NAMALWA (cell line): ENCODE results near the gene ALG12.

ENCODE experiments used
- DNase-seq: peaks from one replicate; pipeline ENCODE4 v3.0.0-alpha.2; 2015; ENCODE audit warnings: low spot score

The ALG12 gene

GRCh38 chr22:49917974-49918910, at the start of gene ALG12, which contains the start of gene CRELD2:
ALG12 (minus strand) TSS chr22:49918438; CDS start chr22:49913765, 4,673 bp downstream.
CRELD2 (plus strand) TSS chr22:49918634; CDS start chr22:49918770, 136 bp downstream.
- peak; percentile 96 for DNase-seq

GRCh38 chr22:49967706-49968208, 49.5 kb upstream of the ALG12 start:
- no peak for DNase-seq

- DNase-seq = no peak
Observed at GRCh38 chr22:49966774-49967705, 48.8 kb upstream of the ALG12 start.

GRCh38 chr22:49966041-49966773, 48.0 kb upstream of the ALG12 start:
- no peak for DNase-seq

DNA sequence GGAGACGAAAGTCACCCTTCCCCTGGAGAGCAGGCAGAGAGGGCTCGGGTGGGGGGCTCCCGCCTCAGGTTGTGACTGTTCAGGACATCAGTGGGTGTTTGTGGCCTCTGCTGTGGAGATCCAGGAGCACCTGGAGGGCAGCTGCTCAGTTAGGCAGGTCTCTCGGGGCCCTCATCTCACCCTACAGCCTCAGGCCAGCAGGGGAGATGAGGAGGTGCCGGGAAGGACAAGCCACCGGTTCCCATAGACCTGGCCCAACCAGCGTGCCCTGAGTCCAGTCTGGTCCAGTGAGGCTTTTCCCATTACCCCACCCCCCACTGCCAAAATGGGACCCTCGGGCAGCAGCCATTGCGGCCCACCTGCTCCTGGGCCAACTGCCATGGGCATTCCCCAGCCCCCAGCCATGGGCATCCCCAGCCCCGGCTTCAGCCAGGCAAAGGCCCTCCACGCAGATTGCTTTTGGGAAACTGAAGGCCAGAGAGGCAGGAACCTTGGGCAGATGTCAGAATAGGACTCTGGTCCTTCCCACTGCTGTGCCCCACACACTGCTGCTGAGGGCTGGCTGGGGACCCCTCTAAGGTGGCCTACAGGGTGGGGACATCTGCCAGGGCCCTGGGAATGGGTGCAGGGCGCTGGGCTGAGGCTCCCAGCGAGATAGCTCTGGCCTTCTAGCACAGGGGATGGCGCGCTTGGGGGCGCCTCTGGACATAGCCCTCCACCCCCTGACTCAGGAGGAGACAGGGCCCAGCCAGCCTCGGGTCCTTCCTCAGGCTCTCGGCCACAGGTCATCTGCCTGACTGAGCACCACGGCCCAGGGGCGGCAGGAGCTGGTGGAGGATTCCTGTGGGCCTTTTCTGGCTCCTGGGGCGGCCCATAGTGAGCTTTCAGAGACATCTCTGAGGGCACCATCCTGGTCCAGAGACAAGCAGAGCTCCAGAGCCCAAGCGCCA, 47.1 kb upstream of the ALG12 start:
- DNase-seq = no peak

DNA sequence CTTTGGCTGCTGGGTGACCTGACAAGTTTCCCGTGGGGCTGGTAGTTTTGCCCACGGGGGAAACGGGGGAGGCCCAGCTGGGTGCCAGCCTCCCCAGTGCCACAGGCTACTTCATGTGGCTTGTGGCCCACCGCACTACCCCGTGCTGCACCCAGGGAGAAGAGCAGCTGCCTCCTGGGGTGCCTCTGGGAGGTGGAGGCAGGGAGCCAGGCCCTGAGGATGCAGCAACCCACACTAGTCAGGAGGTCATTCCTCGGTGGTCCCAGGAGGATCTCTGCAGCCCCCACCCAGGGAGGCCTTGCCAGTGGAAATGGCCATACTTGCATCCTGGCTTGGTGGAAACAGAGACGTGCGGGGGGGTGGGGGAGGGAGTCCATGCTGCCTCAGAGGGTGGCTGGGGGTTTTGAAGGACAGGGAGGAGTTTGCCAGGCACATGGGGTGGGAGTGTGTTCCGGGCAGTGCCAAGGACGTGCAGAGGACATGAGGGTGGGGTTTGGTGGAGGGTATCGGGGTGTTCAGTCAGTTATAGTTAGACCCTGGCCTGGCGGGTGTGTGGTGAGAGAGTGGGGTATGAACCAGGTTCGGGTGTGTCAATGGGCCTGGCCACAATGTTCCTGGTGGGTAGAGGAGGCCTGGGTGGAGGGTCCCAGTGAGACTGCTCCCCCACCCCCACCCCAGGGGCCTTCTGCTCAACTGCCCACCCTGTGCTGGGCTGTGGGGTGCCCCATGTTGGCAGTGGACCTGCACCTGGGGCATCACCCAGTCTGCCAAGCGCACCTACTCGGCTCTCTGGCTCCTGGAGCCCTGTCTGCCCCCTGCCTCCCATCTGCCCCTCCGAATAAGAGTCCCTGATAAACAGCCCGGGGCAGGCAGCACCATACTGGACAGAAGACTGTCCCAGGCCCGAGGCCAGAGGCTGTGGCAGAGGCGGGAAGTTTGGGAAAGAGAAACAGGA, 46.2 kb upstream of the ALG12 start:
- DNase-seq = no peak

- DNase-seq = no peak
Observed at GRCh38 chr22:49963647-49964026, 45.4 kb upstream of the ALG12 start.

GRCh38 chr22:49962751-49963646, 44.8 kb upstream of the ALG12 start:
- no peak for DNase-seq

- peak; percentile 49 for DNase-seq
Observed at GRCh38 chr22:49962012-49962750, 43.9 kb upstream of the ALG12 start.

GRCh38 chr22:49961601-49962011, 43.4 kb upstream of the ALG12 start:
- DNase-seq = peak; percentile 50

GRCh38 chr22:49961005-49961600, 42.9 kb upstream of the ALG12 start:
- DNase-seq = no peak

DNA sequence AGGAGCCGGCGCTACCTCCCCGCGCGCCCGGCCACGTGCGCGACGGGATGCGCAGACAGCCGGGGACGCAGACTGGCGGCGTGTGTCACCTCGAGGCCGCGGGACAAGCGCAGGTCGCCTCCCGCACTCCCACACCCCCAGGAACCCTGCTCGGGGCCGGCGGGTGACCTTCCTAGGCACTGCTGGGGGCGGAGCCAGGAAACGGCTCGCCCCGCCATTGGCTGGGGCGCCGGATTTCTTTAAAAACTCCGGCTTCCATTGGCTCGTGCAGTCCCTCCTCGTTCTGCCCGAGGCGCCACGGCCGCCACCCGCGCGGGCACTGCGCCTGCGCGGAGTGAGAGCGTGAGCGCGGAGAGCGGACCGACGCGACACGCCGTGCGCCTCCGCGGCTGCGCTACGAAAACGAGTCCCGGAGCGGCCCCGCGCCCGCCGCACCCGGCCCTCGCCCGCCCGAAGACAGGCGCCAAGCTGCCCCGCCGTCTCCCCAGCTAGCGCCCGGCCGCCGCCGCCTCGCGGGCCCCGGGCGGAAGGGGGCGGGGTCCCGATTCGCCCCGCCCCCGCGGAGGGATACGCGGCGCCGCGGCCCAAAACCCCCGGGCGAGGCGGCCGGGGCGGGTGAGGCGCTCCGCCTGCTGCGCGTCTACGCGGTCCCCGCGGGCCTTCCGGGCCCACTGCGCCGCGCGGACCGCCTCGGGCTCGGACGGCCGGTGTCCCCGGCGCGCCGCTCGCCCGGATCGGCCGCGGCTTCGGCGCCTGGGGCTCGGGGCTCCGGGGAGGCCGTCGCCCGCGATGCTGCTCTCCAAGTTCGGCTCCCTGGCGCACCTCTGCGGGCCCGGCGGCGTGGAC, 42.1 kb upstream of the ALG12 start, which contains the start of gene PIM3:
Gene PIM3 (plus strand): TSS at position 614 of the 846 bp plus-strand sequence. CDS start 176 bp downstream, at position 790.
- DNase-seq = peak; percentile 96

GRCh38 chr22:49959782-49960158, 41.5 kb upstream of the ALG12 start:
- no peak for DNase-seq

DNA sequence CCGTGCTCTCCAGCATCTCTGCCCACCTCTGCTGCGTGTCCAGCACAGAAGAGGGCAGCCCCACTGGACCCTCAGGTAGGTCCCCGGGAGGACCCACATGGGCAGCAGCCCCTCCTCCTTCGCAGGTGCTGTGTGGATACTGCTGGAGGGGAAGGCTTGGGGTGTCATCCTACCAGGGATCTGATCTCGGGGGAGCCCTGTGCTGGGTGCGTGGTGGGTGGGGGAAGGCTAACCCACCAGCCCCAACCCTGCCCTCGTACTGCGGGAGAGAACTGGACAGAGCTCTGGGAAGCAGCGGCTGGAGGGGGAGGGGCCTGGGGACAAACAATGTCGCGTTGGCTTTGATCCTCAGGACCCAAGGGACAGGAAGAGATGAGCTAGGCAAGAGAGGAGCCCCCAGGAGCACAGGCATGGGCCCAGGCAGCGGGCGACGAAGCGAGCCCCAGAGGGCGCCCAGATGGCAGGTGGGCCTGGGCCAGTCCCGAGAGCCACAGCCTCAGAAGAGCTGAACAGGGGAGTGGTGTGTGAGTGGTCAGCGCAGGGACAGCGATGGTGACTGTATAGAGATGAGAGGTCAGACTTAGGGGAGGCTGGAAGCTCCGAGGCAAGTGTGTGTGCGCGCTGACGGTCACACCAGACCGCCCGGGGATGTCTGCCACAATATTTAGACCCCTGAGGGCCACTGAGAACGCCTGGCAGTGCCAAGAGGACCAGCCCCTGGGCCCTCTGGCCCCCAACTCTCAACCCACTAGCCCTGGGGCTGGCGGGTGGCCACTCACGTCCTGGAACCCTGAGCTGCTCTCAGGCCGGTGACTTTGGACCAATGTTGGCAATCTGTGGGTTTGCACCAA, 40.9 kb upstream of the ALG12 start:
- no peak for DNase-seq

DNA sequence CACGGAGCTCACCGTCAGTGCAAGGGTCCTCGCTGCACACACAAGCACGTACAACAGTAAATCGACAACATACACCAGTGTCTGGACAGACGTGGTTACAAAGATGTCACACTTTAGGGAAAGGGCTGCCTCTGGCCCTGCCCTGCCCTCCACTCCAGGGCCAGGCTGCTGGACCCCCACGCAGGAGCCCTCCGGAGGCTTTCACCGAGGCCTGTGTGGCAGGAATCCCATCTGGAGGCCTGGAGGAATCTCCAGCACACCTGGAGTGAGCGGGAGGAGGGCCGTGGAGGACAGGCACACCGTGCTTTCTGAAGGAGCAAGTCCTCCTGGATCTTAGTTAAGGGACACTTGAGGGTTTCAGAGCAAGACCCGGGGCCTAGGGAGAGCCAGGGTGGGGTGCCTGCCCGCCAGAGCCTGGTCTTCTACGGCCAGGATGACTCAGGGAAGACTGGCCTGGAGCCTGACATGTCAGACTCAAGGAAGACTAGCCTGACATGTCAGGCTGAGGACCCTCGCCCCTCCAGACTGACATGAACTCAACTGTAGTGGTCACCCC, 40.2 kb upstream of the ALG12 start:
- no peak for DNase-seq
